PFSK-1 (cell line): ENCODE data around the gene NUP133.

ENCODE experiments used
- POLR2AphosphoS5 ChIP-seq: IDR thresholded peaks from 2 replicates; pipeline ENCODE4 v1.6.1; 2012; ENCODE audit warnings: low read depth, mild to moderate bottlenecking, control low read depth, low read length, moderate library complexity
- SIN3A ChIP-seq: IDR thresholded peaks from 2 replicates; pipeline ENCODE4 v1.6.1; 2012; ENCODE audit warnings: mild to moderate bottlenecking, low read length, moderate library complexity, borderline replicate concordance; ENCODE audit not compliant: insufficient read depth
- TF ChIP-seq, protein P1 (sequence below), 2 experiments: IDR thresholded peaks; 2 replicates each; pipeline versions ENCODE4 v1.6.1 to v1.8.0; 2011 to 2012; ENCODE audit warnings: low read depth in 2 of 2, low read length in 2 of 2, control low read depth in 1 of 2, inconsistent platforms in 1 of 2, mild to moderate bottlenecking in 1 of 2, moderate library complexity in 1 of 2; ENCODE audit not compliant: insufficient read depth in 1 of 2

DNA sequence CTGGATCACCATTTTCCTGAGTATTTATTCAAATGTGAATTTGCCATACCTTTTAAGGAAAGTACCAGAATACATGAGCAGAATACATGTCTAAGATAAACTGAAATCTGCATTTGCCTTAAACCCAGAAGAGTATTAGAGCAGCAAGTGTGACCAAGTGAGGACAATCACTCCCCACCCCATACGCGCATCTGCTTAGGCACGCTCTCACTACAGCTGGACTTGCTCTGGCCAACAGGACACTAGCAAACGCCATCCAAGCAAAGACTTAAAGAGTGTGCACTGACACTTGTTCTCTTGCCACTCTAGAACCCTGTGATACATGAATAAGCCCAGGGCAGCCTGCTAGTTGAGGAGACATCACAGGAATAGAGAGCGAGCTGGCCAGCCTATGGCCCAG lies 25.6 kb downstream of the NUP133 start:
- no peak for TF ChIP-seq POLR2AphosphoS5
- TF ChIP-seq, protein P1, sequence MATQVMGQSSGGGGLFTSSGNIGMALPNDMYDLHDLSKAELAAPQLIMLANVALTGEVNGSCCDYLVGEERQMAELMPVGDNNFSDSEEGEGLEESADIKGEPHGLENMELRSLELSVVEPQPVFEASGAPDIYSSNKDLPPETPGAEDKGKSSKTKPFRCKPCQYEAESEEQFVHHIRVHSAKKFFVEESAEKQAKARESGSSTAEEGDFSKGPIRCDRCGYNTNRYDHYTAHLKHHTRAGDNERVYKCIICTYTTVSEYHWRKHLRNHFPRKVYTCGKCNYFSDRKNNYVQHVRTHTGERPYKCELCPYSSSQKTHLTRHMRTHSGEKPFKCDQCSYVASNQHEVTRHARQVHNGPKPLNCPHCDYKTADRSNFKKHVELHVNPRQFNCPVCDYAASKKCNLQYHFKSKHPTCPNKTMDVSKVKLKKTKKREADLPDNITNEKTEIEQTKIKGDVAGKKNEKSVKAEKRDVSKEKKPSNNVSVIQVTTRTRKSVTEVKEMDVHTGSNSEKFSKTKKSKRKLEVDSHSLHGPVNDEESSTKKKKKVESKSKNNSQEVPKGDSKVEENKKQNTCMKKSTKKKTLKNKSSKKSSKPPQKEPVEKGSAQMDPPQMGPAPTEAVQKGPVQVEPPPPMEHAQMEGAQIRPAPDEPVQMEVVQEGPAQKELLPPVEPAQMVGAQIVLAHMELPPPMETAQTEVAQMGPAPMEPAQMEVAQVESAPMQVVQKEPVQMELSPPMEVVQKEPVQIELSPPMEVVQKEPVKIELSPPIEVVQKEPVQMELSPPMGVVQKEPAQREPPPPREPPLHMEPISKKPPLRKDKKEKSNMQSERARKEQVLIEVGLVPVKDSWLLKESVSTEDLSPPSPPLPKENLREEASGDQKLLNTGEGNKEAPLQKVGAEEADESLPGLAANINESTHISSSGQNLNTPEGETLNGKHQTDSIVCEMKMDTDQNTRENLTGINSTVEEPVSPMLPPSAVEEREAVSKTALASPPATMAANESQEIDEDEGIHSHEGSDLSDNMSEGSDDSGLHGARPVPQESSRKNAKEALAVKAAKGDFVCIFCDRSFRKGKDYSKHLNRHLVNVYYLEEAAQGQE (IDR thresholded peaks at IDR 0.05; ENCODE audit: insufficient read depth in 1 of 2, low read depth in 2 of 2, low read length in 2 of 2): no peak
- TF ChIP-seq SIN3A: no peak
